ENCODE data around the gene ATP13A4. TPM values are rescaled to one million over a fixed set of nuclear protein-coding genes. Genes with fewer than 3 reads are reported as not detected.

Gene ATP13A4
- polyA plus RNA-seq, 1 donor (not counting 4 experiments of a cell fraction or from before 2014, with no cell fraction given), result 0.16 TPM

DNA sequence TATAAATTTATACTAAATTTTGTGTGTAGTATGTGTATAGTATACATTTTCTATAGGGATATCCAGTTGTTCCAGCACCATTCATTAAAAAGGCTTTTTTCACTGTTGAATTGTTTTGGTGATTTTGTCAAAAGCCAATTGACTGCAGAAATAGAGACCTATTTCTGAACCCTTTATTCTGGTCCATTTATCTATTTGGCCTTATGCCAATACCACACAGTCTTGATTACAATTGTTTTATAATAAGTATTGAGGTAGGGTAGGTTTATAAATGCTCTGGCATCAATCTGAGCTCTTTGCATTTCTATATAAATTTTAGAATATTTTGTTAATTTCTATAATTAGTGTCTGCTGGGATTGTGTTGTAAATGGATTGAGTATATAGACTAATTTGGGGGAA is 31.8 kb upstream of the ATP13A4 start:
- Histone ChIP-seq H4K20me1 (ENCODE audit: control insufficient read depth, extremely low read depth, insufficient read depth, low read length) (no peaks in the 10 kb centered on the region), H3K36me3 (ENCODE audit: control insufficient read depth in 2 of 2, extremely low read depth in 1 of 2, insufficient read depth in 2 of 2, low read length in 2 of 2) (no peaks in the 10 kb centered on the region), H2AFZ (ENCODE audit: control insufficient read depth, low read length) (no peak overlapping the region), H3K79me2 (ENCODE audit: control insufficient read depth, insufficient read depth, low read length) (no peaks in the 10 kb centered on the region), H3K4me1 (ENCODE audit: control insufficient read depth, extremely low read depth, insufficient read depth, low read length) (peaks cover 20% of the 10 kb centered on the region), H3K27me3 (ENCODE audit: control insufficient read depth, extremely low read depth, insufficient read depth, low read length) (no peaks in the 10 kb centered on the region), H3K9me1 (ENCODE audit: control insufficient read depth, extremely low read depth, insufficient read depth, low read length) (no peaks in the 10 kb centered on the region), H3K27ac (ENCODE audit: control insufficient read depth, insufficient read depth, low read length) (no peak overlapping the region), H3K9me3 (ENCODE audit: control insufficient read depth, low read depth, low read length) (no peaks in the 10 kb centered on the region), H3K9ac (ENCODE audit: control insufficient read depth, extremely low read depth, insufficient read depth, low read length) (no peak overlapping the region), H3K4me2 (ENCODE audit: control insufficient read depth, extremely low read depth, insufficient read depth, low read depth, low read length) (no peak overlapping the region), H3K4me3 (ENCODE audit: control insufficient read depth in 2 of 3, extremely low read depth in 1 of 3, insufficient read depth in 2 of 3, low read depth in 1 of 3, low read length in 3 of 3) (no peak overlapping the region)
- TF ChIP-seq, protein P1, sequence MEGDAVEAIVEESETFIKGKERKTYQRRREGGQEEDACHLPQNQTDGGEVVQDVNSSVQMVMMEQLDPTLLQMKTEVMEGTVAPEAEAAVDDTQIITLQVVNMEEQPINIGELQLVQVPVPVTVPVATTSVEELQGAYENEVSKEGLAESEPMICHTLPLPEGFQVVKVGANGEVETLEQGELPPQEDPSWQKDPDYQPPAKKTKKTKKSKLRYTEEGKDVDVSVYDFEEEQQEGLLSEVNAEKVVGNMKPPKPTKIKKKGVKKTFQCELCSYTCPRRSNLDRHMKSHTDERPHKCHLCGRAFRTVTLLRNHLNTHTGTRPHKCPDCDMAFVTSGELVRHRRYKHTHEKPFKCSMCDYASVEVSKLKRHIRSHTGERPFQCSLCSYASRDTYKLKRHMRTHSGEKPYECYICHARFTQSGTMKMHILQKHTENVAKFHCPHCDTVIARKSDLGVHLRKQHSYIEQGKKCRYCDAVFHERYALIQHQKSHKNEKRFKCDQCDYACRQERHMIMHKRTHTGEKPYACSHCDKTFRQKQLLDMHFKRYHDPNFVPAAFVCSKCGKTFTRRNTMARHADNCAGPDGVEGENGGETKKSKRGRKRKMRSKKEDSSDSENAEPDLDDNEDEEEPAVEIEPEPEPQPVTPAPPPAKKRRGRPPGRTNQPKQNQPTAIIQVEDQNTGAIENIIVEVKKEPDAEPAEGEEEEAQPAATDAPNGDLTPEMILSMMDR (optimal IDR thresholded peaks at IDR 0.05 in 1 of 3, IDR thresholded peaks at IDR 0.05 in 1 of 3, conservative IDR thresholded peaks at IDR 0.05 in 1 of 3; ENCODE audit: extremely low read depth in 1 of 3, insufficient read depth in 2 of 3, low read length in 3 of 3), result no peak
- no peak for TF ChIP-seq EZH2 (IDR thresholded peaks at IDR 0.05; ENCODE audit: low read length)
- dilution Hi-C loops (cut with MboI; ENCODE audit: extremely low pct_ligation_motif_present, low sequenced_read_pairs), result no loop called here
- no peak for DNase-seq (ENCODE audit: low read depth, low spot score)
- FAIRE-seq, result no peak

DNA sequence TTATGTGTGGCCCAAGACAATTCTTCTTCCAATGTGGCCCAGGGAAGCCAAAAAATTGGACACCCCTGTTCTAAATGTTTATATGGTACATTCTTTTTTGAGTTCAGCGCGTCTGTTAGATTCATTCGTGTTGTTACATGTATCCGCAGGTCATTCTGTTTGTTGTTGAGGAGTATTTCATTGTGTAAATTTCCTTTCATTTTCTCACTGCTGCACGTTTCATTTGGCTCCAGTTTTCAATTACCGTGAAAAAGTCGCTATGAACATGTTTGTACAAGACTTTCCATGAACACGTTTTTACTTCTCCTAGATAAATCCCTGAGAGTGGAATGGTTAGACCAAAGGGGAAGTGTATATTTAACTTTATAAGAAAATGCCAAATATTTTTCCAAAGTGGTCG is 30.8 kb upstream of the ATP13A4 start:
- no peak for TF ChIP-seq EZH2 (IDR thresholded peaks at IDR 0.05; ENCODE audit: low read length)
- TF ChIP-seq, protein P1 (optimal IDR thresholded peaks at IDR 0.05 in 1 of 3, IDR thresholded peaks at IDR 0.05 in 1 of 3, conservative IDR thresholded peaks at IDR 0.05 in 1 of 3; ENCODE audit: extremely low read depth in 1 of 3, insufficient read depth in 2 of 3, low read length in 3 of 3), result no peak
- no peaks in the 10 kb centered on the region for H3K27me3 ChIP-seq (ENCODE audit: control insufficient read depth, extremely low read depth, insufficient read depth, low read length)
- no peaks in the 10 kb centered on the region for H3K79me2 ChIP-seq (ENCODE audit: control insufficient read depth, insufficient read depth, low read length)
- H3K9ac ChIP-seq (ENCODE audit: control insufficient read depth, extremely low read depth, insufficient read depth, low read length), result peak overlapping the region; percentile 22
- H2AFZ ChIP-seq (ENCODE audit: control insufficient read depth, low read length), result peak overlapping the region; percentile 88
- peak overlapping the region; percentile 88 for H3K4me2 ChIP-seq (ENCODE audit: control insufficient read depth, extremely low read depth, insufficient read depth, low read depth, low read length)
- H4K20me1 ChIP-seq (ENCODE audit: control insufficient read depth, extremely low read depth, insufficient read depth, low read length), result no peaks in the 10 kb centered on the region
- DNase-seq (ENCODE audit: low read depth, low spot score) (no peak), FAIRE-seq (peak; percentile 91)
- dilution Hi-C loops (cut with MboI; ENCODE audit: extremely low pct_ligation_motif_present, low sequenced_read_pairs), result no loop called here
- H3K27ac ChIP-seq (ENCODE audit: control insufficient read depth, insufficient read depth, low read length), result peak overlapping the region; percentile 64
- H3K9me1 ChIP-seq (ENCODE audit: control insufficient read depth, extremely low read depth, insufficient read depth, low read length), result no peaks in the 10 kb centered on the region
- peaks cover 19% of the 10 kb centered on the region for H3K4me1 ChIP-seq (ENCODE audit: control insufficient read depth, extremely low read depth, insufficient read depth, low read length)
- no peaks in the 10 kb centered on the region for H3K9me3 ChIP-seq (ENCODE audit: control insufficient read depth, low read depth, low read length)
- peak overlapping the region in 2 of 3 experiments; percentile 61 to 69 for H3K4me3 ChIP-seq (ENCODE audit: control insufficient read depth in 2 of 3, extremely low read depth in 1 of 3, insufficient read depth in 2 of 3, low read depth in 1 of 3, low read length in 3 of 3)
- no peaks in the 10 kb centered on the region for H3K36me3 ChIP-seq (ENCODE audit: control insufficient read depth in 2 of 2, extremely low read depth in 1 of 2, insufficient read depth in 2 of 2, low read length in 2 of 2)

Data from keratinocyte (primary cell).